Measurements from ENCODE around the gene RNF208.

DNA sequence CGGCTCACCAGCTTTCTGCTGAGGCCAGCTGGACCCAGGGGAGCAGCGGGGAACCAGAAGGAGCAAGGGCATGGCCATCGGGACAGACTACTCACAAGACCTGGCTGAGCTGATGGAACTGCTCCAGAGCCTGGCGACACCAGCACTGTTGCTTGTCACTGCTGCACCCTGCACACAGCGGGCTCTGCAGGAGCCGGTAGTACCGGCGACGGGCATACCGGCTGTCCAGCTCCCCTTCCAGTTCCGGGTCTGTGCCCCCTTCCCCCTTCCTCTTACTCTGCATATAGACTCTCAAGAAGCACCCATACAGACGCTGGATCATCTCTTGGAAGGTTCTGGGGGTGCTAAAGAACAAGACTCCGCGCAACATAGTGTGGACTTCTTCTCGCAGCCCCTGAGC is 34.7 kb downstream of the RNF208 start:
- TF ChIP-seq POLR2A (IDR thresholded peaks at IDR 0.05; ENCODE audit: low read length) (no peak), GATA1 (IDR thresholded peaks at IDR 0.05; ENCODE audit: low read depth, low read length) (no peak)
